AG04450 (cell line): Measurements from ENCODE around the gene COL19A1. TPM values are rescaled to one million over a fixed set of nuclear protein-coding genes. Genes with fewer than 3 reads are reported as not detected.

Experiments
- CTCF ChIA-PET: fragments of 300-600, 350-600 bp; formaldehyde crosslinking; extraction: SDS; loops from one replicate; lab custom pipeline; 2022; ENCODE audit warnings: antibody characterized with exemption, inconsistent platforms; lab: Charles Lee
- POLR2A ChIA-PET: fragments of 350-600 bp; formaldehyde crosslinking; extraction: SDS; loops from one replicate; lab custom pipeline; 2021; ENCODE audit warnings: antibody characterized with exemption, inconsistent platforms; lab: Yijun Ruan, JAX
- DNase-seq: peaks from one replicate; pipeline ENCODE4 v3.0.0-alpha.2; 2011; ENCODE audit warnings: low read depth, low spot score
- H3K27ac ChIP-seq: one replicate; pipeline ENCODE4 v1.5.1; 2012; ENCODE audit warnings: low read depth, low read length, control low read depth
- H3K27me3 ChIP-seq: one replicate; pipeline ENCODE4 v1.6.0; 2012; ENCODE audit warnings: low read length; ENCODE audit not compliant: control insufficient read depth, insufficient read depth
- H3K4me3 ChIP-seq: 2 replicates; pipeline ENCODE4 v1.5.1; 2011; ENCODE audit warnings: mild to moderate bottlenecking, low read depth, low read length, control low read depth
- H3K9me3 ChIP-seq: 2 replicates; pipeline ENCODE4 v1.5.1; 2012; ENCODE audit warnings: low read length; ENCODE audit not compliant: control insufficient read depth, insufficient read depth
- CTCF ChIP-seq: IDR thresholded peaks from 2 replicates; pipeline ENCODE4 v1.5.1; 2011; ENCODE audit warnings: low read depth, low read length, control low read depth, inconsistent platforms
- polyA plus RNA-seq: library from polyadenylated mRNA; depleted of rRNA; stranded (reverse); fragments of >200 nt; gene quantifications from 2 replicates; pipeline ENCODE4 v1.2.3, GENCODE V29; 2011

The COL19A1 gene
- polyA plus RNA-seq, 1 experiment: 0.09 TPM

- ChIA-PET POLR2A (interaction anchor here (1.4 kb wide), 1 partner anchor 99 kb away, joined by 4 read pairs; the partner anchor contains the start of gene LMBRD1), CTCF (interaction anchor here (0.6 to 2.0 kb wide), 2 partner anchors 19 to 99 kb away, joined by 5 to 6 read pairs; no protein-coding TSS in a partner anchor)
- H3K27ac ChIP-seq: no peak overlapping the region
- no peak for DNase-seq
- no peak for TF ChIP-seq CTCF
- no peaks in the 10 kb centered on the region for H3K9me3 ChIP-seq
- no peak overlapping the region for H3K4me3 ChIP-seq
- no peaks in the 10 kb centered on the region for H3K27me3 ChIP-seq
Observed at GRCh38 chr6:69895396-69895795, 29.0 kb downstream of the COL19A1 start.

- TF ChIP-seq CTCF: no peak
- H3K27me3 ChIP-seq: no peaks in the 10 kb centered on the region
- no peaks in the 10 kb centered on the region for H3K9me3 ChIP-seq
- CTCF ChIA-PET: no interaction called here
- H3K27ac ChIP-seq: no peak overlapping the region
- DNase-seq: no peak
- no peak overlapping the region for H3K4me3 ChIP-seq
- POLR2A ChIA-PET: no interaction called here
Observed at GRCh38 chr6:69900869-69901268, 34.5 kb downstream of the COL19A1 start.

GRCh38 chr6:69901361-69901760, 35.0 kb downstream of the COL19A1 start:
- H3K4me3 ChIP-seq: no peak overlapping the region
- POLR2A ChIA-PET: no interaction called here
- H3K9me3 ChIP-seq: no peaks in the 10 kb centered on the region

GRCh38 chr6:69907981-69908498, 41.7 kb downstream of the COL19A1 start:
- no peak overlapping the region for H3K27ac ChIP-seq
- H3K4me3 ChIP-seq: no peak overlapping the region
- CTCF ChIA-PET: interaction anchor here (0.9 kb wide), 1 partner anchor 9 kb away, joined by 3 read pairs; no protein-coding TSS in a partner anchor
- POLR2A ChIA-PET: no interaction called here
- no peaks in the 10 kb centered on the region for H3K9me3 ChIP-seq
- H3K27me3 ChIP-seq: no peaks in the 10 kb centered on the region
- DNase-seq: no peak
- TF ChIP-seq CTCF: no peak

More at GRCh38 chr6:69901361-69901760, 35.0 kb downstream of the COL19A1 start:
- no peaks in the 10 kb centered on the region for H3K27me3 ChIP-seq
- CTCF ChIA-PET: interaction anchor here (1.0 kb wide), 1 partner anchor 13 kb away, joined by 3 read pairs; no protein-coding TSS in a partner anchor
- no peak for DNase-seq
- no peak for TF ChIP-seq CTCF
- H3K27ac ChIP-seq: no peak overlapping the region

- ChIA-PET CTCF (interaction anchor here (1.8 to 1.9 kb wide), 2 partner anchors 11 to 18 kb away, joined by 6 to 7 read pairs; no protein-coding TSS in a partner anchor), POLR2A (no interaction called here)
- DNase-seq: no peak
- Histone ChIP-seq H3K27me3 (no peaks in the 10 kb centered on the region), H3K4me3 (no peak overlapping the region), H3K27ac (no peak overlapping the region), H3K9me3 (no peaks in the 10 kb centered on the region)
- no peak for TF ChIP-seq CTCF
Observed at GRCh38 chr6:69913361-69913760, 47.0 kb downstream of the COL19A1 start.
